DOHH2 (cell line): Measurements from ENCODE around the gene HCCS.

ENCODE experiments used
- EZH2phosphoT487 ChIP-seq: fragments of 200-600 bp; sonication (generic); IDR thresholded peaks from 2 replicates; pipeline ENCODE4 v1.6.1; 2017; ENCODE audit warnings: borderline replicate concordance, mild to moderate bottlenecking, antibody characterized with exemption, low read length, moderate library complexity, mixed read lengths
- TF ChIP-seq, protein P1 (sequence below): fragments of 200-600 bp; sonication (generic); IDR thresholded peaks from one replicate; pipeline ENCODE4 v1.5.1; 2014; ENCODE audit warnings: antibody characterized with exemption, mild to moderate bottlenecking, low read depth, low read length; ENCODE audit not compliant: poor library complexity, severe bottlenecking

DNA sequence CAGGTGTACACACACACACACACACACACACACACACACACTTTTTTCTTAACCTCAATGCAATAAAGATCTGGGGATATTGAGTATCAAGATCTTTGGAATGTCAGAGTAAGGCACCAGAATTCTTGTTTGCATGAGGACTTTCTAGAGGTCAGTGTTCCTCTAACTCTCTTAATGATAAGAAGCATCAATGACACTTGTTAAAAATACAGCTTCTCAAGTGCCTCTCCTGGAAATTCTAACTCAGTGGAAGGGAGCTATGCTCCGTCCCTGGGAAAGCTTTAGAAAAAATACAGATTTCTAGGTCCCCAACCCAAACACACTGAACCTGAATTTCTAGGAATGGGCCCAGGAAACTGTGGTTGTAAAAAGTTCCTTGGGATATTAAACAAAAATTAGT is 25.8 kb upstream of the HCCS start:
- TF ChIP-seq, protein P1, sequence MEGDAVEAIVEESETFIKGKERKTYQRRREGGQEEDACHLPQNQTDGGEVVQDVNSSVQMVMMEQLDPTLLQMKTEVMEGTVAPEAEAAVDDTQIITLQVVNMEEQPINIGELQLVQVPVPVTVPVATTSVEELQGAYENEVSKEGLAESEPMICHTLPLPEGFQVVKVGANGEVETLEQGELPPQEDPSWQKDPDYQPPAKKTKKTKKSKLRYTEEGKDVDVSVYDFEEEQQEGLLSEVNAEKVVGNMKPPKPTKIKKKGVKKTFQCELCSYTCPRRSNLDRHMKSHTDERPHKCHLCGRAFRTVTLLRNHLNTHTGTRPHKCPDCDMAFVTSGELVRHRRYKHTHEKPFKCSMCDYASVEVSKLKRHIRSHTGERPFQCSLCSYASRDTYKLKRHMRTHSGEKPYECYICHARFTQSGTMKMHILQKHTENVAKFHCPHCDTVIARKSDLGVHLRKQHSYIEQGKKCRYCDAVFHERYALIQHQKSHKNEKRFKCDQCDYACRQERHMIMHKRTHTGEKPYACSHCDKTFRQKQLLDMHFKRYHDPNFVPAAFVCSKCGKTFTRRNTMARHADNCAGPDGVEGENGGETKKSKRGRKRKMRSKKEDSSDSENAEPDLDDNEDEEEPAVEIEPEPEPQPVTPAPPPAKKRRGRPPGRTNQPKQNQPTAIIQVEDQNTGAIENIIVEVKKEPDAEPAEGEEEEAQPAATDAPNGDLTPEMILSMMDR = no peak
- no peak for TF ChIP-seq EZH2phosphoT487
